Stimulated activated CD8-positive, alpha-beta memory T cell treated with anti-CD3 and anti-CD28 coated beads, Interleukin-15, amount 100 ng/mL, for 4 hours (primary cell): ENCODE results near the gene CDH23.

ENCODE experiments used
- DNase-seq, 2 donors: peaks; one replicate each; pipeline ENCODE4 v3.0.0-alpha.2; 2020; ENCODE audit warnings: low read depth in 2 of 2

CDH23 gene

GRCh38 chr10:71707240-71707789 lies 310.6 kb downstream of the CDH23 start:
- DNase-seq: no peak

- peak in 1 of 2 donors; percentile 37 for DNase-seq
These were observed 311.6 kb downstream of the CDH23 start for GRCh38 chr10:71708301-71708703.

GRCh38 chr10:71708897-71709882 lies 312.5 kb downstream of the CDH23 start:
- DNase-seq: no peak

GRCh38 chr10:71710519-71710918 lies 313.8 kb downstream of the CDH23 start:
- no peak for DNase-seq

GRCh38 chr10:71711052-71711623 lies 314.4 kb downstream of the CDH23 start:
- DNase-seq: no peak

GRCh38 chr10:71712170-71712569 lies 315.4 kb downstream of the CDH23 start:
- no peak for DNase-seq

GRCh38 chr10:71712572-71713134 lies 315.9 kb downstream of the CDH23 start:
- DNase-seq: no peak

GRCh38 chr10:71713135-71714030 lies 316.7 kb downstream of the CDH23 start:
- DNase-seq: no peak

GRCh38 chr10:71714031-71714410 lies 317.3 kb downstream of the CDH23 start:
- no peak for DNase-seq

- no peak for DNase-seq
These were observed 317.9 kb downstream of the CDH23 start for GRCh38 chr10:71714592-71714991.

- DNase-seq: no peak
These were observed 318.3 kb downstream of the CDH23 start for GRCh38 chr10:71715026-71715425.

GRCh38 chr10:71715860-71716259 lies 319.1 kb downstream of the CDH23 start:
- no peak for DNase-seq

- no peak for DNase-seq
These were observed 319.7 kb downstream of the CDH23 start for GRCh38 chr10:71716426-71716825.

GRCh38 chr10:71717056-71717455 lies 320.3 kb downstream of the CDH23 start:
- DNase-seq: no peak

- no peak for DNase-seq
These were observed 320.8 kb downstream of the CDH23 start for GRCh38 chr10:71717551-71717951.

GRCh38 chr10:71718165-71718698 lies 321.5 kb downstream of the CDH23 start:
- DNase-seq: no peak

- no peak for DNase-seq
These were observed 322.3 kb downstream of the CDH23 start for GRCh38 chr10:71719042-71719441.

- DNase-seq: no peak
These were observed 322.9 kb downstream of the CDH23 start, which contains the start of gene C10orf105 for GRCh38 chr10:71719464-71720201. C10orf105 (minus strand) TSS chr10:71719778; CDS start chr10:71716337, 3,441 bp downstream.

- no peak for DNase-seq
These were observed 323.6 kb downstream of the CDH23 start for GRCh38 chr10:71720288-71720687.

- no peak for DNase-seq
These were observed 324.6 kb downstream of the CDH23 start for GRCh38 chr10:71721313-71721712.
